ENCODE measurements around the gene KIN. TPM values are rescaled to one million over a fixed set of nuclear protein-coding genes. Genes with fewer than 3 reads are reported as not detected.
A peak's percentile ranks its signal among the peaks of the same experiment; 100 is the strongest.
"Not testable (repeated sequence)": the region's sequence is repeated elsewhere in the genome, so short reads cannot be mapped to it uniquely, and the experiment has no call there.

The KIN gene
- total and polyA plus RNA-seq, 8 donors, result 2.7 to 8.8 (median 4.6) TPM

- no peak for TF ChIP-seq CTCF (IDR thresholded peaks at IDR 0.05)
- ATAC-seq, result peak; percentile 97 to 99 (median 98)
- Histone ChIP-seq H3K4me3 (peak within 1 kb of the TSS; percentile 84 to 99 (median 97)), H3K4me1 (peaks cover 4 to 15% (median 8%) of the 10 kb centered on the region in 3 donors), H3K36me3 (no peaks in the 10 kb centered on the region), H3K27me3 (no peaks in the 10 kb centered on the region), H3K9me3 (no peaks in the 10 kb centered on the region), H3K27ac (peak within 1 kb of the TSS; percentile 39 to 53 (median 48))
- WGBS, 2 donors, result 0% methylated on average over 73 to 77 of the region's 77 CpGs
- intact Hi-C loops (cut with DNase I), result no loop called here
- peak; percentile 89 to 97 (median 94) for DNase-seq
- no peak for FAIRE-seq
These were observed 30.7 kb upstream of the KIN start, which contains the start of gene TAF3 for GRCh38 chr10:7818295-7819120. TSS of gene TAF3 (plus strand) at chr10:7818505. CDS start at chr10:7818710, 205 bp downstream.

GRCh38 chr10:7817984-7818294 lies 30.1 kb upstream of the KIN start:
- no peaks in the 10 kb centered on the region for H3K27me3 ChIP-seq
- no peaks in the 10 kb centered on the region for H3K9me3 ChIP-seq
- TF ChIP-seq CTCF (IDR thresholded peaks at IDR 0.05), result no peak
- peak overlapping the region; percentile 30 to 50 (median 42) for H3K27ac ChIP-seq
- no peaks in the 10 kb centered on the region for H3K36me3 ChIP-seq
- ATAC-seq, result peak; percentile 28 to 49 (median 34)
- DNase-seq, result peak in 1 of 6 donors; percentile 13
- FAIRE-seq, result no peak
- H3K4me1 ChIP-seq, result peaks cover 4 to 15% (median 8%) of the 10 kb centered on the region in 3 donors
- 0 to 1% methylated on average over 10 of the region's 10 CpGs for WGBS, 2 donors
- peak overlapping the region; percentile 84 to 99 (median 97) for H3K4me3 ChIP-seq
- intact Hi-C loops (cut with DNase I), result no loop called here

GRCh38 chr10:7817576-7817975 lies 29.8 kb upstream of the KIN start:
- TF ChIP-seq CTCF (IDR thresholded peaks at IDR 0.05), result no peak
- H3K27me3 ChIP-seq, result no peaks in the 10 kb centered on the region
- no peaks in the 10 kb centered on the region for H3K36me3 ChIP-seq
- H3K27ac ChIP-seq, result peak overlapping the region in 1 of 4 donors; percentile 30
- WGBS, 2 donors, result 7 to 10% methylated on average over 12 of the region's 12 CpGs
- H3K4me1 ChIP-seq, result peaks cover 4 to 15% (median 8%) of the 10 kb centered on the region in 3 donors
- H3K9me3 ChIP-seq, result no peaks in the 10 kb centered on the region
- DNase-seq (no peak), ATAC-seq (peak in 2 of 4 donors; percentile 2 to 15), FAIRE-seq (no peak)
- H3K4me3 ChIP-seq, result peak overlapping the region; percentile 84 to 99 (median 97)
- intact Hi-C loops (cut with DNase I), result no loop called here

- no peak overlapping the region for H3K27ac ChIP-seq
- H3K9me3 ChIP-seq, result no peaks in the 10 kb centered on the region
- intact Hi-C loops (cut with DNase I), result no loop called here
- no peak overlapping the region for H3K4me3 ChIP-seq
- WGBS, 2 donors, result 79 to 86% methylated on average over 3 of the region's 3 CpGs
- no peak for DNase-seq
- no peak for ATAC-seq
- H3K36me3 ChIP-seq, result no peaks in the 10 kb centered on the region
- H3K27me3 ChIP-seq, result no peaks in the 10 kb centered on the region
- TF ChIP-seq CTCF (IDR thresholded peaks at IDR 0.05), result no peak
- FAIRE-seq, result no peak
- H3K4me1 ChIP-seq, result no peaks in the 10 kb centered on the region
These were observed 25.7 kb upstream of the KIN start for GRCh38 chr10:7813481-7813880.

GRCh38 chr10:7811743-7812142 lies 23.9 kb upstream of the KIN start:
- ATAC-seq; H3K27ac ChIP-seq; H3K4me3 ChIP-seq; H3K4me1 ChIP-seq; H3K27me3 ChIP-seq; H3K9me3 ChIP-seq; DNase-seq; intact Hi-C loops (cut with DNase I); FAIRE-seq: not testable (repeated sequence)
- 50 to 52% methylated on average over 7 of the region's 7 CpGs for WGBS, 2 donors
- H3K36me3 ChIP-seq, result peaks cover 0 to 12% (median 6%) of the 10 kb centered on the region in 3 donors

Data from pancreas (tissue), 10 donors.